ENCODE results near the gene GRHL1.

- no peak for TF ChIP-seq CTCF (IDR thresholded peaks at IDR 0.05; ENCODE audit: low read depth, low read length, missing input control)
- no peak for TF ChIP-seq EGR1 (IDR thresholded peaks at IDR 0.05; ENCODE audit: low read depth in 2 of 2)
- TF ChIP-seq JUND (IDR thresholded peaks at IDR 0.05): no peak
- no peak for TF ChIP-seq TAF1 (conservative IDR thresholded peaks at IDR 0.05)
- TF ChIP-seq HNF4G (IDR thresholded peaks at IDR 0.05): no peak
- TF ChIP-seq, protein P1, sequence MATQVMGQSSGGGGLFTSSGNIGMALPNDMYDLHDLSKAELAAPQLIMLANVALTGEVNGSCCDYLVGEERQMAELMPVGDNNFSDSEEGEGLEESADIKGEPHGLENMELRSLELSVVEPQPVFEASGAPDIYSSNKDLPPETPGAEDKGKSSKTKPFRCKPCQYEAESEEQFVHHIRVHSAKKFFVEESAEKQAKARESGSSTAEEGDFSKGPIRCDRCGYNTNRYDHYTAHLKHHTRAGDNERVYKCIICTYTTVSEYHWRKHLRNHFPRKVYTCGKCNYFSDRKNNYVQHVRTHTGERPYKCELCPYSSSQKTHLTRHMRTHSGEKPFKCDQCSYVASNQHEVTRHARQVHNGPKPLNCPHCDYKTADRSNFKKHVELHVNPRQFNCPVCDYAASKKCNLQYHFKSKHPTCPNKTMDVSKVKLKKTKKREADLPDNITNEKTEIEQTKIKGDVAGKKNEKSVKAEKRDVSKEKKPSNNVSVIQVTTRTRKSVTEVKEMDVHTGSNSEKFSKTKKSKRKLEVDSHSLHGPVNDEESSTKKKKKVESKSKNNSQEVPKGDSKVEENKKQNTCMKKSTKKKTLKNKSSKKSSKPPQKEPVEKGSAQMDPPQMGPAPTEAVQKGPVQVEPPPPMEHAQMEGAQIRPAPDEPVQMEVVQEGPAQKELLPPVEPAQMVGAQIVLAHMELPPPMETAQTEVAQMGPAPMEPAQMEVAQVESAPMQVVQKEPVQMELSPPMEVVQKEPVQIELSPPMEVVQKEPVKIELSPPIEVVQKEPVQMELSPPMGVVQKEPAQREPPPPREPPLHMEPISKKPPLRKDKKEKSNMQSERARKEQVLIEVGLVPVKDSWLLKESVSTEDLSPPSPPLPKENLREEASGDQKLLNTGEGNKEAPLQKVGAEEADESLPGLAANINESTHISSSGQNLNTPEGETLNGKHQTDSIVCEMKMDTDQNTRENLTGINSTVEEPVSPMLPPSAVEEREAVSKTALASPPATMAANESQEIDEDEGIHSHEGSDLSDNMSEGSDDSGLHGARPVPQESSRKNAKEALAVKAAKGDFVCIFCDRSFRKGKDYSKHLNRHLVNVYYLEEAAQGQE (IDR thresholded peaks at IDR 0.05): no peak
- TF ChIP-seq HNF4A (conservative IDR thresholded peaks at IDR 0.05): no peak
- TF ChIP-seq RAD21 (IDR thresholded peaks at IDR 0.05): no peak
- TF ChIP-seq, protein P2, sequence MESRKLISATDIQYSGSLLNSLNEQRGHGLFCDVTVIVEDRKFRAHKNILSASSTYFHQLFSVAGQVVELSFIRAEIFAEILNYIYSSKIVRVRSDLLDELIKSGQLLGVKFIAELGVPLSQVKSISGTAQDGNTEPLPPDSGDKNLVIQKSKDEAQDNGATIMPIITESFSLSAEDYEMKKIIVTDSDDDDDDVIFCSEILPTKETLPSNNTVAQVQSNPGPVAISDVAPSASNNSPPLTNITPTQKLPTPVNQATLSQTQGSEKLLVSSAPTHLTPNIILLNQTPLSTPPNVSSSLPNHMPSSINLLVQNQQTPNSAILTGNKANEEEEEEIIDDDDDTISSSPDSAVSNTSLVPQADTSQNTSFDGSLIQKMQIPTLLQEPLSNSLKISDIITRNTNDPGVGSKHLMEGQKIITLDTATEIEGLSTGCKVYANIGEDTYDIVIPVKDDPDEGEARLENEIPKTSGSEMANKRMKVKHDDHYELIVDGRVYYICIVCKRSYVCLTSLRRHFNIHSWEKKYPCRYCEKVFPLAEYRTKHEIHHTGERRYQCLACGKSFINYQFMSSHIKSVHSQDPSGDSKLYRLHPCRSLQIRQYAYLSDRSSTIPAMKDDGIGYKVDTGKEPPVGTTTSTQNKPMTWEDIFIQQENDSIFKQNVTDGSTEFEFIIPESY (IDR thresholded peaks at IDR 0.05): no peak
- TF ChIP-seq SP1 (IDR thresholded peaks at IDR 0.05): no peak
- TF ChIP-seq RXRA (IDR thresholded peaks at IDR 0.05): no peak
- TF ChIP-seq FOXA2 (IDR thresholded peaks at IDR 0.05): no peak
- no peak for TF ChIP-seq FOXA1 (IDR thresholded peaks at IDR 0.05)
Measured at GRCh38 chr2:10004401-10004800, 52.9 kb downstream of the GRHL1 start.

All from liver (tissue), 3 donors.